Suprapubic skin (tissue), 3 donors: ENCODE data around the gene NRXN3.

ENCODE experiments used
- EP300 ChIP-seq: sonication (generic); formaldehyde crosslinking; IDR thresholded peaks from one replicate; pipeline ENCODE4 v1.6.1; 2017; ENCODE audit warnings: antibody characterized with exemption
- POLR2A ChIP-seq, 2 donors: fragments of 450-650 bp; IDR thresholded peaks; one replicate each; pipeline ENCODE4 v1.6.1; 2017; ENCODE audit warnings: antibody characterized with exemption in 2 of 2, mild to moderate bottlenecking in 2 of 2, moderate library complexity in 2 of 2
- TF ChIP-seq, protein P1 (sequence below), 2 donors: fragments of 200-600 bp in 1 of 2; fragments of 450-650 bp in 1 of 2; sonication (generic) in 1 of 2; IDR thresholded peaks; one replicate each; pipeline ENCODE4 v1.5.1; 2016 to 2019; ENCODE audit warnings: antibody characterized with exemption in 2 of 2, mild to moderate bottlenecking in 1 of 2, moderate library complexity in 1 of 2

DNA sequence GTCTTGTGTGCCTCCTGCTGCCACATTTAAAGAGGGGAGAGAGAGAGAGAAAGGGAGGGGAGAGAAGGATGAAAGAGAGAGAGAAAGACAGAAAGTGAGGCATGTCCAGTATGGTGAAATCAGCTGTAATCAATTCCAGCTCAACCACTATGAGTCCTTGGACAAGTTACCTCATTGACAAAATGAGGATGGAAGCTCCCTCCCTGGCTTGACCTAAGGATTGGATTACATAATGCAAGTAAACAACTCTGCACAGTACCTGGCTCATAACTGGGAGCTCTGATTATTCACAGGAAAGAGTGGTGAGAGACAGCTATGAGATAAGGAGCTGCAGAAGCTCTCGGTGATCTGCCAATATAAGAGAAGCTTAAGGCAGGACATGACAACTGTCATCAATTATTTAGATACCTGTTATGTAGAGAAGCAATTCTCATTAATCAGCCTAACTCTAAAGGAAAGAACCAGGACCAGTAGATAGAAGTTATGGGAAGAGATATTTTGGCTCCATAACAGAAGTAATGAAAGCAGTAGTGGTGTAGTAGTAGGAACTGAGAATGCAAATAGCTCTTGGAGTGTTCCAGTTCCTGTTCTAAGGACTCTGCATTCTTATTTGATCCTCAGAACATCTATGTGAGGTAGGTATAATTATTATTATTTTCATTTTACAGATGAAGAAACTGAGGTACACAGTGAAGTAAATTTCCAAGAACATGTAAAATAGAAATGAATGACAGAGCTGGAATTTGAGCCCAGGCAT is 1249.6 kb downstream of the NRXN3 start:
- TF ChIP-seq, protein P1, sequence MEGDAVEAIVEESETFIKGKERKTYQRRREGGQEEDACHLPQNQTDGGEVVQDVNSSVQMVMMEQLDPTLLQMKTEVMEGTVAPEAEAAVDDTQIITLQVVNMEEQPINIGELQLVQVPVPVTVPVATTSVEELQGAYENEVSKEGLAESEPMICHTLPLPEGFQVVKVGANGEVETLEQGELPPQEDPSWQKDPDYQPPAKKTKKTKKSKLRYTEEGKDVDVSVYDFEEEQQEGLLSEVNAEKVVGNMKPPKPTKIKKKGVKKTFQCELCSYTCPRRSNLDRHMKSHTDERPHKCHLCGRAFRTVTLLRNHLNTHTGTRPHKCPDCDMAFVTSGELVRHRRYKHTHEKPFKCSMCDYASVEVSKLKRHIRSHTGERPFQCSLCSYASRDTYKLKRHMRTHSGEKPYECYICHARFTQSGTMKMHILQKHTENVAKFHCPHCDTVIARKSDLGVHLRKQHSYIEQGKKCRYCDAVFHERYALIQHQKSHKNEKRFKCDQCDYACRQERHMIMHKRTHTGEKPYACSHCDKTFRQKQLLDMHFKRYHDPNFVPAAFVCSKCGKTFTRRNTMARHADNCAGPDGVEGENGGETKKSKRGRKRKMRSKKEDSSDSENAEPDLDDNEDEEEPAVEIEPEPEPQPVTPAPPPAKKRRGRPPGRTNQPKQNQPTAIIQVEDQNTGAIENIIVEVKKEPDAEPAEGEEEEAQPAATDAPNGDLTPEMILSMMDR (IDR thresholded peaks at IDR 0.05): no peak
- TF ChIP-seq POLR2A (IDR thresholded peaks at IDR 0.05) (no peak), EP300 (no peak)
